ENCODE results near the gene MAGEF1.
"Not testable (repeated sequence)": the region's sequence is repeated elsewhere in the genome, so short reads cannot be mapped to it uniquely, and the experiment has no call there.

The MAGEF1 gene

DNA sequence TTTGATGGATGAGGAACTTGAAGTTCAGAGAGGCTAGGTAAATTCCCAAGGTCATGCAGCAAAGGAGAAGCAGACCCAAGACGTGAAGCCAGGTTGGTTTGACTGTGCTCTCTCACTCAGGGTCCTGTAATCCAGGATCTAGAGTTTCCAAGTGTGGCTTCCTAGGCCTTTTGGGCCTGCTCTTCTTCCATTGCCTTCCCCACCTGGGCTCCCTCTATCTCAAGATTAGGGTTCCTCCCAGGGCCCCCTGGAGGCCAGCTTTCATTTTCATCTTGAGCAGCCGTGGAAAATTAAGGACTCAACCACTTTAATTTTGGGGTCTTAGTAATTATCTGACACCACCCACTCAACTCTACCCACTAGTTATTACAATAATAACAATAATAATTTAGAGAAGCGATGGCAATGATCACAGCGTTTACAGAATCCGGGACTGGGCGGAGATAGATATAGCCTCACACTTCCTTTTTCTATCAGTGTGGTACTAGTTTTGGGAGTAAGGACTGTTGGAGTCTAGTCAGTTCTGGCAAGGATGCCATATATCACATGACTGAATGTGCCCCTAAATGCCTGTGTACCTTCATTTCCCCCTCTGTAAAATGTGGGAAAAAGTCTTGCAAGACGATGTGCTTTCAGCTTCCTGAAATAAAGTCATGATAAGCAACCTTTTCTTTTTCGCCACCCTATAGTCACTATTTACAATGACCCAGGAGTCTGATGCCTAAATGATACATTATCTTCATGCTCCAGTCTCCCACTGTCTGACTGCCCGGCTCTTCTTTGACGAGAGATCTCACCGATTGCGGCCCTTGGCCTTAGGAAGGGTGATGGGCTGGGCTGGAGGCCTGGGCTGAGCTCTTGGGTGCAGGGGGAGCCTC lies 30.2 kb upstream of the MAGEF1 start:
- DNase-seq: no peak

DNA sequence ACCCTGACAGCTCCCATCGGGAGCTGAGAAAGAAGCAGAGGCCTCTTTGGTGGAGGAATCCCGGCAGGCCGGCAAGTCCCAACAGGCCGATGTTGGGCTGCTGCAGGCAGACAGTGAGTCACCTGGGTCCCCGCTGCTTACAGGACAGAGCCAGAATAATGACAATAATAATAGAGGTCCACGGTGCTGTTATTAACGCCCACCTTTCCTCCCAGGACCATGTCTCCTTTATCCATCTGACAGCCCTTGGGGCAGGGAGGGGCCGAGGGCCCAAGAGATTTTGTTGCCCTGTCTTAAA lies 29.3 kb upstream of the MAGEF1 start:
- DNase-seq: no peak

DNA sequence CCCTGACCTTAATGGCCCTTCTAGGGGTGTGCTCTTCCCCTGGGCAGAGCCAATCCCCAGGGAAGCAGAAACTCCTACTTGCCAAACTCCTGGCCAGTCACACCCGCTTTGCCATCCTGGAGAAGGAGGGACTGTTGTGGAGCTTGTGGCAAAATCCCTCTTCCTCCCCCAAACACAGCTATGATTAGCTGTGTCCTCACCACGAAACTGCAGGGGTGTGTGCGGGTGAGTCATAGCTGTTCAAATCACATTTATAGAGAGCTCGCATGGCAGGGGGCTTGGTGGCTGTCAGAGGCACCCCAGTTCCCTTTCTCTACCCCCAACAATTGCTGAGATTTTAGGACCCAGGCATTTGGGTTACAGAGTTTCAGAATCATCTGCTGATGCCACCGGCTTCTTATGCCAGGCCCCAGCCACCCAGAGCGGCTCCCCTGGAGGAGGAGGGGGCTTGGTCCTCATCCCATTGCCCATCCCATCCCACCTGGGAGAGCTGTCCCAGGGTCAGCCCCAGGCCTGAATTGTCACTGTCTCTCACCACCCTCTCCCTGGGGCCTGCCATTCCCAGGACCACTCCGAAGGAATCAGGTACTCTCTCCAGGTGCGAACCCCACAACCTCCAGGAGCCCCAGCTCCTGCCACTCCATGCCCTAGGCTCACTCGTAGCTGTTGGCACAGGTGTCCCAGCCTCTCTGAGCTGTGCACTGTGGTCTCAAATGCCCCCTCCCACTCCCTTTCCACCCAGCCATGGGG lies 28.8 kb upstream of the MAGEF1 start:
- no peak for DNase-seq

DNA sequence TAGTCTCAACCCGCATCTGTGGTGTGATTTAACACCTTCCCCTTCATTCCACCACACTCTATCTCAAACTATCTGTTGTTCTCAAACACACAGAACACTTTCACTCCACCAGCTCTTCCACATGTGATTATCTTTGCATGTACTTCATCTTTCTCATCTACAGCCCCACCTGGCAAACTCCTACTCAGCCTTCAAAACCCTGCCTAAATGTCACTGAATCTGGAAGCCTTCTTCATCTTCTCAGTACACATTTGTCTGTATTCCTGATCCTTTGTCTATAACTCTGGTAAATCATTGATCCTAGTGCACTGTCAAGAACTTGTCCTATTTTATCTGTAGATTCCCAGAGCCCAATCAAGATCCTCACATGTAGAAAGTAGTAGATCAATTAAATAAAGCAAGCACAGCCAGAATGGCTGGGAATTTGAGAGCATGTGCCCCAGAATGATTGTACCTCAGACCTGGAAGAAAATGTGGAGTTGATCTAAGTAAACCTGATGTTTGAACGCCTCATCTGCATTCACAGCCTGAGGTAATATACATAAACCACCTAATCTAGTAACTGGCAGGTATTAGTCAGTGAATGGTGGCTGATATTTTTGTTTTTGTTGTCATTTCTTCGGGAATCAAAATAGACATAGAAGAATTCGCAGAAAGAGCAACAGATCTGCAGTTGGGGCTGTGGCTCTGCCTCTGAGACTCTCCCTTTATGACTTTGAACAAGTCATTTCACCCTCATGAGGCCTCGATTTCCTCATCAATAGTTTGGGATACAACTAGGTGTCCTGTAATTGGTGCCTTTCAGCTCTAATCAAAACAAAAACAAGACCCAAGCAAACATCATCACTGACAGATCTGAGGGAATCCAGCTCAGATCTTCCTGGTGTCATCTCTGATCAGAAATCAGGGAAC lies 28.0 kb upstream of the MAGEF1 start:
- DNase-seq: no peak

DNA sequence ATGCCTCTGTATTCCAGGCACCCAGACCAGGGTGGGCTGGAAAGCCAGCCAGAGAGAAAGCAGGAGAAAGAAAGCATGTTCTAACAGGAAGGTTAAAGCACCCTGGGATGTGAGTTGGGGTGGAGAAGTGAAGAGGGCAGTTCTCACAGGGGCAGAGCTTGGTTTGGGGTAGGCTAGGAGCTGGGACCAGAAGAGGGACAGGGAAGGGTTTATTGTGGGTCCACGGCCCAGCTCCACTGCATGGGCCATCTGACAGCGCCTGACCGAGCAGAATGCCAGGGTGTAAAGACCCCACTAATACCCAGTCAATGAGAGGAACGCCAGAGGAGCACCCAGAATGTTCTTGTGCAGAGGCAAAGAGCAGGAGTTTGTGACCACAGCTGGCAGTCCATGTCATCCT lies 27.1 kb upstream of the MAGEF1 start:
- no peak for DNase-seq

DNA sequence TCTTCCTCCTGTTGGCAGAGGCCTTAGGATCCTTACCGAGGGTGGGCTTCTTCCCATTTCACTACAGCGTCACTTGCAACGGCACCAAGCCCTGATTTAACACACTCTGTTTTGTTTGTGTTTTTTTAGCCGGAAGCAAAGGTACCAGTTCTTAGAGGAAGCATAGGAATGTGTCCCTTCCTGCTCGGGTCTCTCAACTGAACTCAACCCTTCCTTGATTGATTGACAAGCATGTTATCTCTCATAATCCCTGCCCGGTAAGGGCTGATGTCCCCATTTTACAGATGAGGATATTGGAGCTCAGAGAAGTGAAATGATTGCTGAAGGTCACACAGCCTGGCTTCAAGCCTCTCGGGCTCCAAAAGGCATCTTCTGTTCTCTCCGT lies 26.6 kb upstream of the MAGEF1 start:
- DNase-seq: no peak

DNA sequence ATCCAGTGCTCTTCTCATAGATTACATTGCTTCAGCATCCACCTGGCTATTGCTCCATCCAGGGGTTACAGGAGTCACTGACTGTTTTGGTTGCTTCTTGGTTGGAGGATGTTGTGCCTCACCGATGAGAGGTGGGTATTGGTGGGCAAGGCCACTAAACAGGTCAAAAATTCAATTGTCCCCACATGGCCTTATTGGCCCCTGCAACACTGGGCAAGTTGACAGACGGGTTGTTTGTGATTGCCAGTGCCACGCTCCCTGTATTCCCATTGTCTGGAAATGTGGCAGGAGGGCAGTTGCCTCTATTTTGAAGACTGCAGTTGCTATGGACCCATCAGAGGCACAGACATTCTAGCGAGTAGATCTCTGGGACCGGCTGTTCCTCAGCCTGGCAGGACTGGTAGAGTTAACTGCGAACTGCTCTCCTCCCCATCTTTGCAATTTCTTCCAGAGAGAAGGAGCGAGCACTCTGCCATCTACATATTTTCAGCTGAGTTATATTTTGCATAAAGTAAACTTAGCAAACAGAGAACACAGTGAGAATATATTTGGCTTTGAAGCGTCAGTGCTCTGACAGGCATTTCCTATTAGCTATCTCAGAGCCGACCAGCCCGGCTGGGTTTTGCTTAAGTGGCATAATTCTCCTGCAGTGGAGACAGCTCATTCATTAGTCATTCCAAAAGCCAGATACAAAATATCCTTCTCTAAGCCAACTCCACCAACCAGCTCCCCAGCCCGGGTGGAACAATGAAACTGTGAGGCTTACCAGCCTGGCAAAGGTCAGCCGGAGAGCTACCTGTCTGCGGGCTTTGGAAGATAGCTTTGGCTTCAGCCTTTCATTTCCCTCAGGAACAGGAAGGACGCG lies 26.0 kb upstream of the MAGEF1 start:
- DNase-seq: no peak

DNA sequence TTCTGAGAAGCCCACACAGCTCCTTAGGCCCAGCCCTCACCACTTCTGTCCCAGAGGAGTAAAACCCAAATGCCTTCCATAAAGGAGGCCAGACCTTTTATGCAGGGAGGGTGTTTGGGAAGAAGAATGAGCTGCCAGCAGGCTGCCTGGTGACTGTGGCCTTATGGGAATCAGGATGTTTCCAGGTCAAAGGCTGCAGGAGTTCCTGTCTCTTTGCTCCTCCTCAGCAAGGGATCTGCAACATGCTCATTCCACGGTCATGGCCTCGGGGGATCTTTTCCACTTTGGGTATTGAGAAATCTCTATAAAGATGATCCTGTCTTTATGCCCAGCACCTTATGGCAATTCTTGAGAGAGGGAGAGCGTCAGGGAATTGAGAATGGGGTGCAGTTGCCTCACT lies 25.2 kb upstream of the MAGEF1 start:
- DNase-seq: no peak

DNA sequence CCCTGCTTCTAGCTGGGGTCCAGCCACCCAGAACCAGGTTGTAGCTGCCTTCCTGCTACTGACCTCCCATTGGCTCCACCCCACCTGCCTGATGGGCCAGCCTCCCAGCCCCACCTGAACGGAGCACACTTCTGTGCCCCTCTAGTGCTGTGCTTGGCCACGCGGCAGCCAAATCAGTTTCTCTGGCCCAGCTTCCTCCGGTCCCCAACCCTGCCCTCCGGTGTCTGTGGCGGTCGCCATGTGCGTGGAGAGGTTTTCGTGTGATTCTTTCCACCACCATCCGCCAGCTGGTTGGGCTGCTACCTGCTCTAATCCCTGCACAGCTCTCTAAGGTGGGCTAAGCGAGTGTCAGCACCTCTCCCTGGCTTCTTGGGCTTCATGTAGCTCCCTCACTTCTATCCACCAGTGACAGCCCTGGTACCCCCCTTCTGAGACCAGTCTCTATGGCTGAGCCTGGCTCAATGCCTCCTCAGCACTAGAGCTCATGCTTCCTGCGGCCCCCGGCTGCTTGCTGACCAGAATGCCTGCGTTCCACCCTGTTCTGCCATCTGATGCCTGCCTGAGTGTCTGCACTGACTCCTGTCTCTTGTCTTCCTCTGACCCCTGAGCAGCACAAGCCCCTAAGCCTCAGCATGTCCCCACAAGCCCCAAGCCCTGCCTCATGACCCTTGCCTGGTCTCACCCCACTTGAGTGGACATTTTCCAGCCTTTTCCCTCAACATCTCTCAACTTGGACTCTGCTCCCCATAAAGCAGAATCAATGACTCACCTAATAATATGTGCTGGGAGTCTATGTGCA lies 23.2 kb upstream of the MAGEF1 start:
- DNase-seq: no peak

DNA sequence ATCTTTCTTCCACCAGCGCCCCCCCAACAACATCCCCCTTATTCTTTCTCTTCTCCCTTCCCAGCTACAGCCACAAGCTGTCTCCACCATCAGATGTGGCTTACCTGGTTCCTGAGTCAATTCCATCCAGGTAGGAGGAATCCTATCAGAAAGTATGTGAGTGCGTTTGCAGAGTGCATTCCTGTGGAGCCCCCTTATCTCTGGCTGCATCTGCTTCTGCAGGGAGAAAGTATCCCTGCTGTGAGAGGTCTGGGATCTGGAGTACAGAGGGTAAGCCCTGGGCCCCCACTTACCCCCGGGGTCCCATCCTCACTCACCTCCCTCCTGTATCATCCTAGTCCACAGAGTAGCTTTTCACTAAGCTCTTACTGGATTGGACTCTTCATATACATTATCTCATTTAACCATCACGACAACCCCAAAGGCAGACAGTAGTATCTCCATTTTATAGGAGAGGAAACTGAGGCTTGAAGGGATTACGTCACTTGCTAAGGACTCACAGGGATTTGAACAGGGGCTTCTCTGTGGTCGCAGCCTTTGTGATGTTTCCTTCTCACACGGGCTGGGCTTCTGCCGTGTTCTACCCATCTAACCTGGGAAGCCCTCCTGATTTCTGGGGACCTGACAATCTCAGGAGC lies 22.2 kb upstream of the MAGEF1 start:
- DNase-seq: no peak

DNA sequence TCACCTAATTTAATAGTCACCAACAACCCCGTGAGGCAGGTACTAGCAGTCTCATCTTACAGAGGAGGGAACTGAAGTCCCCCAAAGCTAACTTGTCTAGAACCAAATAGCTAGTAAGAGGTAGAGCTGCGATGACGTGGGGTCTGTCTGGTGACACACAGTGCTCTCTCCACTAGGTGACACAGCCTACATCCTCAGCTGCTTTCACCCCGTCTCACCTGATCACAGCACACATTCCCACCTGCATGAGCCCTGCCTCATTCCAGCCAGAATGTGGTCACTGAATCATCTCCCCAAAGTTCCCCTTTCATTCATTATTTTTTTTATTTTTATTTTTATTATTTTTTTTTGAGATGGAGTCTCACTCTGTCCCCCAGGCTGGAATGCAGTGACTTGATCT lies 21.3 kb upstream of the MAGEF1 start:
- no peak for DNase-seq

DNA sequence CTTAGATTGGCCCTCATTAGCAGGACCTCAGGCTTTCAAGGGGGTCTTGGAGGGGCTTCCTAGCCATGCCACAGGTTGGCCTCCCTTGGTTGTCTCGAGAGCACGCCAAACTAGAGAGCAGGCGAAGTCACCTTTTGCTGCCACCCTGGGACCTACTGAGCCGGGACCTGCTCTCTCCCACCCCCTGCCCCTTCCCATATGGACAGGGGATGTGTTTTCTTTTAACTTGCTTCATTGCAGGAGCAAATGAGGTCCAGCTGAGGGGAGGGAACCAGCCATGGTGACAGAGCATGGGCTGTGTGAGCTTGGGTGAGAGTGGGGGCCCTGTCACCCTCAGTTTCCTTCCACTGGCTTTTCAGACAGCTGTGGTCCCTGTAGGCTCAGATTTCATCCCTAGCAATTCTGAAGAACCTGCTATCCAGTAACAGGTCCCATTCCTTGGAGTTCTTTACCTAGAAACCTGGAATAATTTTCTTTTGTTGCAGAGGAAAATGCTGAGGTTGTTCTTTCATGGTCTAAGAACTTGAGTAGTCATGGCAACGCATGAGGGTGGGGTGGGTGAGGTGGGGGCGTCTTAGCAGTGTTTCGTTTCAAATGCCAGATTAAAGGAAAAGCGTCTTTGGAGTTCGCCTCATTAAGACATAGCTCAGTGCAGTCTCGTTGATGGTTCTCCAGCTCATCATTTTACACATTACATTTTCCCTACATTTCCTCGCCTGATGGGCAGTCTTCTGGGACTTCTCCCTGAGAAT lies 20.1 kb upstream of the MAGEF1 start:
- DNase-seq: no peak

DNA sequence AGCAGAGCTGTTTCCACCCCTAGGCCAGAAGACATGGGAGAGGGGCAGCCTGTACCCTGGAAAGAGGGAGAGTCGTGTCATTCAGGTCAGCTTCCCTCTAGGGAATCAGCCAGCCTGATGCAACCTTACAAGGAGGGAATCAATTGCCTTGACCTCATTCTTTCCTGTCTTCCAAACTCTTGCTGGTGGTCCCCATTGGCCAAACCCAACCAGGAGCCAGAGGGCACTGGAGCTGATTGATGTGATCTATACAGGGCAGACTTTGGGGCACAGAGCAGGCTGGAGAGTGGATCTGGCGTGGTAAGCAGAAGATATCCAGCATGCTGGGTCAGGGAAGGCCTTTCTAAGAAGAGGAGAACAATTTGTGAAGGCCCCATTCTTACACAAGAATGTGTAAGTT lies 19.1 kb upstream of the MAGEF1 start:
- no peak for DNase-seq

DNA sequence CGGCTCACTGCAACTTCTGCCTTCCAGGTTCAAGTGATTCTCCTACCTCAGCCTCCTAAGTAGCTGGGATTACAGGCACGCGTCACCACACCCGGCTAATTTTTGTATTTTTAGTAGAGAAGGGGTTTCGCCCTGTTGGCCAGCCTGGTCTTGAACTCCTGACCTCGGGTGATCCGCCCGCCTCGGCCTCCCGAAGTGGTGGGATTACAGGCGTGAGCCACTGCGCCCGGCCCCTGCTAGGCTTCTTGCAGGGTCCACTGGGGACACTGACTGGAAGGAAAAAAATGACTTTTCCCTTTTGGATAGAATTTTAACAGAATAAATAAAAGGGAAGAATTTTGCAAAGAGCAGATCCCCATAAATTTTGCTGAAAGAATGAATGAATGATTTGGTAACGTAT lies 17.3 kb upstream of the MAGEF1 start:
- DNase-seq: not testable (repeated sequence)

DNA sequence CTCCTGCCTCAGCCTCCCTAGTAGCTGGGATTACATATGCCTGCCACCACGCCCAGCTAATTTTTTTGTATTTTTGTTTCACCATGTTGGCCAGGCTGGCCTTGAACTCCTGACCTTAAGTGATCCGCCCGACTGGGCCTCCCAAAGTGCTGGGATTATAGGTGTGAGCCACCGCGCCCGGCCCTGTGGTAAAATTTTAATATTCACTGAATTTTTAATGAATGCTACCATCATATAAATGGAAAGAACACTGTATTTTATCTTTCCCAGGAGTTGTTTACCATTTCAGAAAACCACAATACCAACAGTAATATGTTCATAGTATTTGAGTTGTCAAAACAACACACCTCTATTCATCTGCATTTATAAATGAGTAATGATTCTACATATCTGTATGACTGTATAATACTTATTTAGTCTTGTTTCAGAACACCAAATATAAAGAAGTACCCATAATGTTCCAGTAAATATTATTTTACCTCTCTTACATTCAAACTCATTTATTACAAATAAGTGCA lies 16.2 kb upstream of the MAGEF1 start:
- no peak for DNase-seq

DNA sequence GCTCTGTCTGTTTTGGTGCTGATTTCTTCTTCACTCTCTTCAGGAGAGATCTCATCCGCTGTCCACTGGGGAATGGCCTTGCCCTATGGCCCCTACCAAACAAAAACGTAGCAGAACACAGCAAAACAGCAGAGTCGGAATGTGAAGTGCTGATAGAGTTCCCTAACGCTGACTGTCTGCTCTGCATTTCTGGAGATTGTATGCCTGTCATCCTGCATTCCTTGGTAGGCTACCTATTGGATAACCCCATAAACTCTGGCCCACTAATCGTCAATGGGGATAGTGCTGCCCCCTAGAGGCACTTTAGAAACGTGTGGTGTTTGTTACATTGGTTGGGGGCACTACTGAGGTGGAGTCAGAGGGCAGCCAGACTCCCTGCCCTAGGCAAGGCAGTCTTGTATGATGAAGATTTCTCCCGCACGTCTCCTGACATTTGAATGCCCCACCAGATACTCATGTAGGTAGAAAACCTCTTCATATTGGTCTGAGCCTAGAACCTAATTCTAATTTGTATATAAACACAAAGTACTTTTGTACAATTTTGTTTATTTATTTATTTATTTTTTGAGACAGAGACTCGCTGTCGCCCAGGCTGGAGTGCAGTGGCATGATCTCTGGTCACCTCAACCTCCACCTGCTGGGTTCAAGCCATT lies 15.6 kb upstream of the MAGEF1 start:
- peak; percentile 10 to 30 for DNase-seq

DNA sequence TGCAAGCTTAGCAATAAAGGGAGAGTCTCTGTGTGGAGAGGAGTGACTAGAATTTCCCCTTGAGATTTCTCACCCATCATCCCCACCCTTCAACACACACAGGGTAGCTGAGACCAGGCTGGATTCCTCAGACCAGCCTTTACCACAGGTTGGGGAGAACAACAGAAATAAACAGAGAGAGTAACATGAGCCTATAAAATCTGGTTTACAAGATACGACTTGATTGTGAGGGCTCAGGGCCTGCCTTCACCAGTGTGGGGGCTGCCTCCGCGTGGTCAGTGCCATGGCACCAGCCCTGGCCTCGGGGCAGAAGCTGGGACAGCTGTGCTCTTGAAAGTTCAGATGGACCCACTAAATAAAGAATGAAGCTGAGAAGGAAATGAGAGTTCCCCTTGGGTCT lies 14.6 kb upstream of the MAGEF1 start:
- DNase-seq: no peak

DNA sequence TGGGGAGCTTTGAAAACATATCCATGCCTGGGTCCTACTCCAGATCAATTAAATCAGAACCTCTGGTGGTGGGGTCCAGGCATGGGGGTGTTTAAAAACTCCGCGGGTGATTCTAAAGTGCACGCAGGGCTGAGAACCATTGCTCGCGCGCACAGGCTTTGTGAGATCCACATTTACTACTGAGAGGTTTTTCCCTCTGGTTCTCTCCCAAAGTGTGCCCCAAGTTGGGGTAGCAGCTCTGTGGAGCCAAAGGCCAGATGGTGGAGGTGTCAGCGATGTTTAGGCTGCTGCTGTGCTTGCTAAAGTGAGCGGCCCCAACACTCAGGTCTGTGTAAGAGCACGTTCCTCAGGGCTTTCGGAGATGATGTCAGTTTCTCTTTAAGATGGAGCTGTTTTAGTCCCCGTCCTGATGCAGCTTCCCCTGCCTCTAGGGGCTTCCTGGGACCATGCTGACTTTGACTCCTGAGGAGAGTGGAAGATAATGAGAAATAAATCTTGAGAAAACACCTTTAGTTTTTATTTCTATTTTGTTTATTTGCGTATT lies 13.4 kb upstream of the MAGEF1 start:
- DNase-seq: no peak

DNA sequence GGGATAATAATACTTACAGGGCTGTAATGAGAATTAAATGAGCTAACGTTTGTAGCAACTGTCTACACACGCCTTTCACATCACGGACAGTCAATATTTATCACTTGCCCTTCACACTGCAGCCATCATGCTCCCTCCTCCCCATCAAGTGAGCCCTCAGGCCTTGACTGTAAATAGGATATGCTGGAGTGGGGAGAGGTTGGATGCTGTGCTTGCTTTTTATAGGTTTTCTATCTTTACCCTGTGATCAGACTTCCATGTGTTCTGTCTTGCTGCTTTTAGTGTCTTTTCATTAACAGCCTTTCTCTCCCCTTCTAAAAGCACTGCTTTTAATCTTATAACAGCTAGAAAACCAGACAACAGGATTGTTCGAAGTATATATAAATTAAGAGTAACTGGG lies 12.8 kb upstream of the MAGEF1 start:
- no peak for DNase-seq
